Calu3 (cell line): Measurements from ENCODE around the gene SCUBE2. TPM values are rescaled to one million over a fixed set of nuclear protein-coding genes. Genes with fewer than 3 reads are reported as not detected.
A peak's percentile ranks its signal among the peaks of the same experiment; 100 is the strongest.

Experiments
- BruUV-seq: library from RNA; stranded (reverse); fragments of 400-500 nt; replicated peaks from 2 replicates; lab custom pipeline; 2021; lab: Mats Ljungman, UMichigan
- CTCF ChIA-PET: fragments of 300-600 bp; sonication (Branson Sonifier 250); formaldehyde crosslinking; loops from one replicate; lab custom pipeline; 2022; ENCODE audit warnings: antibody characterized with exemption; lab: Charles Lee
- DNase-seq: peaks from one replicate; pipeline ENCODE4 v3.0.0; 2022
- H3K27ac Mint-ChIP-seq: one replicate; pipeline ENCODE4 v1.8.0; 2022; ENCODE audit warnings: mixed read lengths; ENCODE audit not compliant: unreplicated experiment
- H3K27me3 Mint-ChIP-seq: one replicate; pipeline ENCODE4 v1.8.0; 2022; ENCODE audit warnings: mixed read lengths; ENCODE audit not compliant: unreplicated experiment
- H3K36me3 Mint-ChIP-seq: one replicate; pipeline ENCODE4 v1.8.0; 2022; ENCODE audit warnings: mild to moderate bottlenecking, moderate library complexity, mixed read lengths; ENCODE audit not compliant: insufficient read depth, unreplicated experiment
- H3K4me1 Mint-ChIP-seq: one replicate; pipeline ENCODE4 v1.8.0; 2022; ENCODE audit warnings: mild to moderate bottlenecking, low read depth, mixed read lengths; ENCODE audit not compliant: unreplicated experiment
- H3K4me3 Mint-ChIP-seq: one replicate; pipeline ENCODE4 v1.8.0; 2022; ENCODE audit warnings: mild to moderate bottlenecking, low read depth, moderate library complexity, mixed read lengths; ENCODE audit not compliant: unreplicated experiment
- H3K9me3 Mint-ChIP-seq: one replicate; pipeline ENCODE4 v1.8.0; 2022; ENCODE audit warnings: low read depth, mixed read lengths; ENCODE audit not compliant: unreplicated experiment
- intact Hi-C: fragments of 100-400 bp; cut with micrococcal nuclease; formaldehyde crosslinking; loops from one replicate; pipeline ENCODE4 v1.10.0; 2022; ENCODE audit not compliant: unreplicated experiment
- total RNA-seq: library from RNA; stranded (reverse); gene quantifications from 2 replicates; pipeline ENCODE4 v1.2.3, GENCODE V29; 2022
- TF ChIP-seq, protein P1 (sequence below): fragments of 200-600 bp; IDR thresholded peaks from one replicate; pipeline ENCODE4 v1.8.0; 2022; ENCODE audit warnings: antibody characterized with exemption; ENCODE audit not compliant: unreplicated experiment

Gene SCUBE2
- total RNA-seq, 1 experiment from 2014 or later, result not detected

DNA sequence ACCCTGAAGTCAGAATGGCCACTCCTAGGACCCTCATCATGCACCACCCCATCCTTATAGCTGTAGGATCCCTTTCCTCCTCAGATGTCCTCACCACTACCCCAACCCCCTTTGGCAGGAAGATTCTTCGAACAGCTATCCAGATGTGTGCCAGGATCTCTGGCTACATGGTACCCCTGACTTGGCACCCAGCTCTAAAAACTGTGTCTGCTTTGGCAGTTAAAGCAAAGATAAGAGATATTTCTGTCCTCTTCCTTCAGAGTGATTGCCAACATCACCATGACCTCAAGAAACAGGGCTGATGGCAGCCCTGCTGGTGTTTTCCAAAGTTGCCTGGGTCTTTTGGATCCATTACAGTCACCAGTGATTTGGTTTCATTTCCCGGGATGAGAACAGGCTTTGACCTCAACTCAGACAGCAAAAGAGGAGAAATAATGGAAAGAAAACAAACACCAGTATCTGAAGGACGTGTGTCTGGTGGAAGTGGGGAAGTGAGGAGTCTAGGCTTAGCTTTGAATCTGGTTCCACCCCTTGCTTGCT lies 83.3 kb downstream of the SCUBE2 start:
- no TSS peak for BruUV-seq
- TF ChIP-seq, protein P1, sequence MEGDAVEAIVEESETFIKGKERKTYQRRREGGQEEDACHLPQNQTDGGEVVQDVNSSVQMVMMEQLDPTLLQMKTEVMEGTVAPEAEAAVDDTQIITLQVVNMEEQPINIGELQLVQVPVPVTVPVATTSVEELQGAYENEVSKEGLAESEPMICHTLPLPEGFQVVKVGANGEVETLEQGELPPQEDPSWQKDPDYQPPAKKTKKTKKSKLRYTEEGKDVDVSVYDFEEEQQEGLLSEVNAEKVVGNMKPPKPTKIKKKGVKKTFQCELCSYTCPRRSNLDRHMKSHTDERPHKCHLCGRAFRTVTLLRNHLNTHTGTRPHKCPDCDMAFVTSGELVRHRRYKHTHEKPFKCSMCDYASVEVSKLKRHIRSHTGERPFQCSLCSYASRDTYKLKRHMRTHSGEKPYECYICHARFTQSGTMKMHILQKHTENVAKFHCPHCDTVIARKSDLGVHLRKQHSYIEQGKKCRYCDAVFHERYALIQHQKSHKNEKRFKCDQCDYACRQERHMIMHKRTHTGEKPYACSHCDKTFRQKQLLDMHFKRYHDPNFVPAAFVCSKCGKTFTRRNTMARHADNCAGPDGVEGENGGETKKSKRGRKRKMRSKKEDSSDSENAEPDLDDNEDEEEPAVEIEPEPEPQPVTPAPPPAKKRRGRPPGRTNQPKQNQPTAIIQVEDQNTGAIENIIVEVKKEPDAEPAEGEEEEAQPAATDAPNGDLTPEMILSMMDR, result no peak
- H3K4me1 Mint-ChIP-seq, result no peaks in the 10 kb centered on the region
- peaks cover 93% of the 10 kb centered on the region for H3K27me3 Mint-ChIP-seq
- DNase-seq, result no peak
- peaks cover 20% of the 10 kb centered on the region for H3K36me3 Mint-ChIP-seq
- CTCF ChIA-PET, result interaction anchor here (0.7 kb wide), 1 partner anchor 24 kb away, joined by 3 read pairs; no protein-coding TSS in a partner anchor
- intact Hi-C loops, result no loop called here
- no peaks in the 10 kb centered on the region for H3K9me3 Mint-ChIP-seq
- H3K27ac Mint-ChIP-seq, result no peak overlapping the region
- H3K4me3 Mint-ChIP-seq, result no peak overlapping the region

DNA sequence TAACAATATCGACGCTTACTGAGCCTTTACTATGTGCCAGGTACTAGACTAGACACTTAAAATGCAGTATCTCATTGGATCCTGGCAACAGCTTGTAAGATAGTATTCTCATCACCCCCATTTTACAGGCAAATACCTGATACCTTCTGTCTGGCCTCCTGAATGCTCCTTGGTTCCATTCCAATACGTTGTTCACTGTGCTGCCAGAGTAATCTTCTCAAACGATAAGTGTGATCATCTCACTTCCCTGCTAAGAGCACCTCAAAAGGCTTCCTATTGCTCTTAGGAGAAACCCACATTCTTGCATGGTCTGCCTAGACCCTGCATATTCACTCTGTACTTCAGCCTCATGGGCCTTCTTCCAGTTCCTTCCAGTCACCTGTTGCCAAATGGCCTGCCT lies 86.3 kb downstream of the SCUBE2 start:
- Mint-ChIP-seq H3K27ac (peak overlapping the region; percentile 10), H3K9me3 (no peaks in the 10 kb centered on the region), H3K27me3 (peaks cover 94% of the 10 kb centered on the region), H3K36me3 (peaks cover 22% of the 10 kb centered on the region), H3K4me1 (no peaks in the 10 kb centered on the region), H3K4me3 (peak overlapping the region; percentile 24)
- BruUV-seq, result no TSS peak
- TF ChIP-seq, protein P1, result no peak
- DNase-seq, result no peak
- intact Hi-C loops, result no loop called here
- CTCF ChIA-PET, result interaction anchor here (0.6 to 0.7 kb wide), 3 partner anchors 18 to 322 kb away, joined by 3 to 5 read pairs (median 4); no protein-coding TSS in a partner anchor

DNA sequence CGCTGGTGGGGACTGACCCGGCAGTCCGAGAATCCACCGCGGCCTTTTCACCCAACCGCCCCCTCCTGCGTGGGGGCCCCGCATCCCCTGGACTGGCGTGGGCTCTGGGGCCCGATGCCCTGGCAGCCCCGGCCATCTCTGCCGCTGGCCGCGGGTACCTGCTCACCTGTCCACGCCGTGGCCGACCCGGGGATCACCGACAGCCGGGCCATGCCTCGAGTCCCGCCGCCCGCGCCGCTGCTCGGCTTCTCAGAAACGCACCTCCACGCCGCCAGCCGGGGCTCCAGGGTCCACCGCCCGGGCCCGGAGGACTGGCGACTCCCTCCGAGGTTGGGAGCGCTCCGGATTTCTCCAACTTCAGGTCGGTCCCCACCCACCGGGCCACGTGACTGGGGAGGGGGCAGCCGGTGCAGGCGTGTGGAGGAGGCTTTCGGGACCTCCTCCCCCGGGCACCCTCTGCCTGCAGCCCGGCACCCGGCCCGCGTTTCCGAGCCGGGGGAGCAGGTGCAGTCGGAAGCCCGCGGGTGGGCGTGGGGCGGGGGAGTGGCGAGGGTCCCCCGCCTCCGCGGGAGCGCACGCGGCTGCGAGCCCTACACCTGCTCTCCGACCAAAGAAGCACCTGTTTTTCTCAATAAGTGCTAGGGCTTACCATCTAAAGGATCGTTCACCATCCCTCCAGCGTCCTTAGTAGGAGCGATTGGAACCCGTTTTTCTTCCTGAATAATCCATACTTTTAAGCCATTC lies 87.0 kb downstream of the SCUBE2 start:
- peaks cover 94% of the 10 kb centered on the region for H3K27me3 Mint-ChIP-seq
- CTCF ChIA-PET, result no interaction called here

DNA sequence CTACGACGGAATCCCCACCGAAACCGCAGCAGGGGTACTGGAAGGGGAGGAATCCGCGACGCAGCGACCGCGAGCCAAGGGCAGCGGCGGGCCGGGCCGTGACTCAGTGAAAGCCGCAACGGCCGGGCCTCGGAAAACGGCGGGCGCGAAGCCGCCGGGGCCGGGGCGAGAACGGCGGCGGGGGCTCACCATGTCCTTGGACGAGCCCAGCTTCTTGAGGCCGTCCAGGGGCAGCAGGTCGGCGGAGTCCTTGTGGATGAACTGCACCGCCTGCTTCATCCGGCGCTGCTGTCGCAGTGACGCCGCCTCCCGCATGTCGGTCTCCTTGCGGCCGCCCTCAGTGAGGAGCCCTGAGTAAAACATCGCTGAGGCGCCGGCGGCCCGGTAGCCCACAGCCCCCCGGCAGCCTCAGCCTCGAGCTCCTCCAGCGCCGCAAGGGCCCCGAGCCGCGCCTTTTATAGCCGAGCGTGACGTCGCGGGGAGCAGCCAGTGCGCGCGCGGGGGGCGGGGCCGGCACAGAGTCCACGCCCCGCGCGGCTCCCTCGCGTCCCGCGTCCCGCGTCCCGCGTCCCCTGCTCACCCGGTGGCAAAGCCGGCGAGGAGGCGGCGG lies 87.7 kb downstream of the SCUBE2 start, which contains the start of gene NRIP3:
TSS of gene NRIP3 (minus strand) at position 429 of the 610 bp plus-strand sequence. CDS start at position 363, 66 bp downstream.
- CTCF ChIA-PET, result no interaction called here
- peak within 1 kb of the TSS; percentile 42 for H3K27ac Mint-ChIP-seq
- TF ChIP-seq, protein P1, result no peak
- H3K9me3 Mint-ChIP-seq, result no peaks in the 10 kb centered on the region
- intact Hi-C loops, result no loop called here
- DNase-seq, result peak; percentile 61
- H3K4me1 Mint-ChIP-seq, result no peaks in the 10 kb centered on the region
- H3K27me3 Mint-ChIP-seq, result peaks cover 94% of the 10 kb centered on the region
- H3K36me3 Mint-ChIP-seq, result peaks cover 22% of the 10 kb centered on the region
- no TSS peak for BruUV-seq
- peak within 1 kb of the TSS; percentile 69 for H3K4me3 Mint-ChIP-seq

More for the DNA sequence above, 87.0 kb downstream of the SCUBE2 start:
- Mint-ChIP-seq H3K27ac (peak overlapping the region; percentile 10), H3K4me3 (peak overlapping the region; percentile 69), H3K9me3 (no peaks in the 10 kb centered on the region), H3K4me1 (no peaks in the 10 kb centered on the region), H3K36me3 (peaks cover 22% of the 10 kb centered on the region)
- TF ChIP-seq, protein P1, result no peak
- no TSS peak for BruUV-seq
- no peak for DNase-seq
- intact Hi-C loops, result no loop called here
